Lower lobe of right lung (tissue), 2 donors: ENCODE data around the gene PAX7. TPM values are rescaled to one million over a fixed set of nuclear protein-coding genes. Genes with fewer than 3 reads are reported as not detected.

Source experiments
- ATAC-seq, 2 donors: fragments of 200-7000 bp; cut with Tn5 transposase; one replicate each; pipeline ENCODE4 v1.9.1; 2020 to 2022; ENCODE audit warnings: mild to moderate bottlenecking in 2 of 2, moderate library complexity in 2 of 2
- DNase-seq: peaks from one replicate; pipeline ENCODE4 v3.0.0-alpha.2; 2020
- H3K27ac ChIP-seq: fragments of 200-600 bp; one replicate; pipeline ENCODE4 v1.8.0; 2022
- H3K27me3 ChIP-seq: fragments of 200-600 bp; one replicate; pipeline ENCODE4 v1.8.0; 2022; ENCODE audit warnings: low read depth
- H3K36me3 ChIP-seq: fragments of 200-600 bp; one replicate; pipeline ENCODE4 v1.8.0; 2022; ENCODE audit warnings: mild to moderate bottlenecking
- H3K4me1 ChIP-seq: fragments of 200-600 bp; one replicate; pipeline ENCODE4 v1.8.0; 2022
- H3K4me3 ChIP-seq: fragments of 200-600 bp; one replicate; pipeline ENCODE4 v1.8.0; 2022; ENCODE audit warnings: mild to moderate bottlenecking
- H3K9me3 ChIP-seq: fragments of 200-600 bp; one replicate; pipeline ENCODE4 v1.8.0; 2022
- CTCF ChIP-seq: fragments of 200-600 bp; IDR thresholded peaks from one replicate; pipeline ENCODE4 v1.8.0; 2022; ENCODE audit warnings: antibody characterized with exemption, mild to moderate bottlenecking
- intact Hi-C: fragments of 100-400 bp; cut with DNase I; formaldehyde crosslinking; loops from one replicate; pipeline ENCODE4 v1.11.0; 2022
- total RNA-seq: library from RNA; stranded (reverse); fragmentation: NEBNext Ultra II Directional; extraction: Animal tissue kit (Norgen Biotek cat#: 25700); gene quantifications from one replicate; pipeline ENCODE4 v1.2.1, GENCODE V29; 2021
- donor health status: DM: no; HTN: yes; CAD: no; lungs with severe emphysema.

The PAX7 gene
- total RNA-seq, 1 donor from 2014 or later, result not detected

GRCh38 chr1:18784482-18784831, 153.8 kb downstream of the PAX7 start:
- DNase-seq (no peak), ATAC-seq (no peak)
- Histone ChIP-seq H3K27me3 (peaks cover 23% of the 10 kb centered on the region), H3K27ac (no peak overlapping the region), H3K4me1 (no peaks in the 10 kb centered on the region), H3K4me3 (no peak overlapping the region), H3K9me3 (no peaks in the 10 kb centered on the region), H3K36me3 (no peaks in the 10 kb centered on the region)
- intact Hi-C loops, result no loop called here
- TF ChIP-seq CTCF, result no peak

GRCh38 chr1:18786149-18786548, 155.5 kb downstream of the PAX7 start:
- ATAC-seq (no peak), DNase-seq (no peak)
- Histone ChIP-seq H3K4me3 (no peak overlapping the region), H3K9me3 (no peaks in the 10 kb centered on the region), H3K36me3 (no peaks in the 10 kb centered on the region), H3K27ac (no peak overlapping the region), H3K4me1 (no peaks in the 10 kb centered on the region), H3K27me3 (peaks cover 16% of the 10 kb centered on the region)
- no peak for TF ChIP-seq CTCF
- intact Hi-C loops, result no loop called here

GRCh38 chr1:18787825-18788385, 157.3 kb downstream of the PAX7 start:
- ATAC-seq (no peak), DNase-seq (no peak)
- no peak overlapping the region for H3K4me3 ChIP-seq
- no peaks in the 10 kb centered on the region for H3K9me3 ChIP-seq
- no peaks in the 10 kb centered on the region for H3K4me1 ChIP-seq
- intact Hi-C loops, result no loop called here
- TF ChIP-seq CTCF, result no peak
- no peak overlapping the region for H3K27ac ChIP-seq
- no peaks in the 10 kb centered on the region for H3K36me3 ChIP-seq
- H3K27me3 ChIP-seq, result peaks cover 25% of the 10 kb centered on the region

- Histone ChIP-seq H3K36me3 (no peaks in the 10 kb centered on the region), H3K9me3 (no peaks in the 10 kb centered on the region), H3K27ac (no peak overlapping the region), H3K27me3 (peaks cover 22% of the 10 kb centered on the region), H3K4me3 (no peak overlapping the region), H3K4me1 (no peaks in the 10 kb centered on the region)
- no peak for DNase-seq
- intact Hi-C loops, result no loop called here
- ATAC-seq, result no peak
- TF ChIP-seq CTCF, result no peak
Measured at GRCh38 chr1:18789246-18789645, 158.6 kb downstream of the PAX7 start.

GRCh38 chr1:18792747-18793146, 162.1 kb downstream of the PAX7 start:
- H3K4me3 ChIP-seq, result no peak overlapping the region

More at GRCh38 chr1:18792747-18793146, 162.1 kb downstream of the PAX7 start:
- no peak for ATAC-seq
- no peaks in the 10 kb centered on the region for H3K9me3 ChIP-seq
- no peaks in the 10 kb centered on the region for H3K36me3 ChIP-seq
- intact Hi-C loops, result no loop called here
- no peaks in the 10 kb centered on the region for H3K4me1 ChIP-seq
- no peak for TF ChIP-seq CTCF
- H3K27ac ChIP-seq, result no peak overlapping the region
- H3K27me3 ChIP-seq, result peaks cover 19% of the 10 kb centered on the region
- no peak for DNase-seq
